C4-2B (cell line): ENCODE results near the gene ADRB1.

Experiments
- ZFX ChIP-seq: fragments of 450-650 bp; IDR thresholded peaks from 2 replicates; pipeline ENCODE4 v1.6.1; 2017
- TF ChIP-seq, protein P1 (sequence below): fragments of 450-650 bp; conservative IDR thresholded peaks from 2 replicates; pipeline ENCODE4 v1.5.1; 2017; ENCODE audit warnings: mild to moderate bottlenecking

DNA sequence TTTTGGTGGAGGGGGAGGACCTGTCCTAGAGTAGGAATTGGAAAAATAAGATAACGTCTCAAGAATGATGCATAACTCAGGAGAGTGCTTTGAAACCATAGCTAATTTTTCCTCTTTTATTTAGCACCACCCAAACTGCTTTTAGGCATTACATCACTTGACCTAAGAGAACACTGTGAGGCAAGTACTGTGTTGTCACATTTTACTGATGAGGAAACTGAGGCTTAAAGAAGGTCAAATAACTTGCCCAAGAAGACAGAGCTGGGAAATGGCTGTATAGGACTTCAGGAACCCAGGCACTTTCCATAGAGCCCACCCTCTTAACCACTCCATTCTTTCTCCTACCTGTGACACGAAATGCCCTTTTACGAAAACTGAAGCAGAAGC lies 21.4 kb downstream of the ADRB1 start:
- TF ChIP-seq, protein P1, sequence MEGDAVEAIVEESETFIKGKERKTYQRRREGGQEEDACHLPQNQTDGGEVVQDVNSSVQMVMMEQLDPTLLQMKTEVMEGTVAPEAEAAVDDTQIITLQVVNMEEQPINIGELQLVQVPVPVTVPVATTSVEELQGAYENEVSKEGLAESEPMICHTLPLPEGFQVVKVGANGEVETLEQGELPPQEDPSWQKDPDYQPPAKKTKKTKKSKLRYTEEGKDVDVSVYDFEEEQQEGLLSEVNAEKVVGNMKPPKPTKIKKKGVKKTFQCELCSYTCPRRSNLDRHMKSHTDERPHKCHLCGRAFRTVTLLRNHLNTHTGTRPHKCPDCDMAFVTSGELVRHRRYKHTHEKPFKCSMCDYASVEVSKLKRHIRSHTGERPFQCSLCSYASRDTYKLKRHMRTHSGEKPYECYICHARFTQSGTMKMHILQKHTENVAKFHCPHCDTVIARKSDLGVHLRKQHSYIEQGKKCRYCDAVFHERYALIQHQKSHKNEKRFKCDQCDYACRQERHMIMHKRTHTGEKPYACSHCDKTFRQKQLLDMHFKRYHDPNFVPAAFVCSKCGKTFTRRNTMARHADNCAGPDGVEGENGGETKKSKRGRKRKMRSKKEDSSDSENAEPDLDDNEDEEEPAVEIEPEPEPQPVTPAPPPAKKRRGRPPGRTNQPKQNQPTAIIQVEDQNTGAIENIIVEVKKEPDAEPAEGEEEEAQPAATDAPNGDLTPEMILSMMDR, result no peak
- TF ChIP-seq ZFX, result no peak
